Activated T-cell treated with anti-CD3 and anti-CD28 coated beads for 4 hours (primary cell): Measurements from ENCODE around the gene KCNJ14.

Experiments
- DNase-seq: peaks from one replicate; pipeline ENCODE4 v3.0.0-alpha.2; 2020

Gene KCNJ14

DNA sequence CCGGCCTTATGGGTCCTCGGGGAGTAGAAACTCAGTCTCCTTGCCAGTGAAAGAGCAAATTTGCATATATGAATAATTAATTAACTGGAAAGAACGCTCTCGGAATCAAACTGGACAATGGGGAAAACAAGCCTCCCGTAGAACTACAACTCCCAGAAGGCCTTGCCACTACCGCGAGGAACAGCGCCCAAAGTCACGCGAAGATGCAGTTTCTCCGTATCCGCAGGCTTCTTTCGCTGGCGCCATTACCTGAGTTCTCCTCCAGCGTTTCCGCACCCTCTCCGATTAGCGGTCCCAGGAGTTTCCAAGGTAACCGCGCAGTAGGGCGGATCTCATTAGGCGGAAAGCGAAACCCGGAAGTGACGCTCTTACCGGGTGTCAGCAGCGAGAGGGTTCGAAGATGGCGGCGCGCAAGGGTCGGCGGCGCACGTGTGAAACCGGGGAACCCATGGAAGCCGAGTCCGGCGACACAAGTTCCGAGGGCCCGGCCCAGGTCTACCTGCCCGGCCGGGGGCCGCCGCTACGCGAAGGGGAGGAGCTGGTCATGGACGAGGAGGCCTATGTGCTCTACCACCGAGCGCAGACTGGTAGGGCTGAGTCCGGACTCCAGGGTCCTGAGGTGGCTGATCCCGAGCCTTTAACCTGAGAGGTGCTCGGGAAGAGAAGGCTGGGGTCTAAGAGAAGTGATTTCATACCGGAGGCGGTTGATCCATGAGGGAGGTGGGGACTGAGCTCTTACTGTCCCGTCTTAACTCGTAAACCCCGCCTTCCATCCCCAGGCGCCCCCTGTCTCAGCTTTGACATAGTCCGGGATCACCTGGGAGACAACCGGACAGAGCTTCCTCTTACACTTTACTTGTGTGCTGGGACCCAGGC is 9.5 kb upstream of the KCNJ14 start, which contains the start of gene GRWD1:
GRWD1 (plus strand) TSS at position 378 of the 876 bp plus-strand sequence; CDS start at position 401, 23 bp downstream.
- DNase-seq, result peak; percentile 88

DNA sequence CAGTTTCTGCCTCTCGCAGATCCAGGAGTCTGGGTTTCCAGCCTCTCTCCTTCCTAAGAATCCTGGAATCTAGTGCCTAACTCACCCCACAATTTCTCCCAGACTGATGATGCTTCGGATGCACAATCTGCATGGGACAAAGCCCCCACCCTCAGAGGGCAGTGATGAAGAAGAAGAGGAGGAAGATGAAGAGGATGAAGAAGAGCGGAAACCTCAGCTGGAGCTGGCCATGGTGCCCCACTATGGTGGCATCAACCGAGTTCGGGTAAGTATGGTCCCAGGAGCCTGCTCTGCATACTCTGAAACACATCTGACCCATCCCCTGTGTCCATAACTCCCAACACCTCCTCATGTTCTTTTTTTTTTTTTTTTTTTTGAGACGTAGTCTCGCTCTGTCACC is 8.8 kb upstream of the KCNJ14 start:
- no peak for DNase-seq

DNA sequence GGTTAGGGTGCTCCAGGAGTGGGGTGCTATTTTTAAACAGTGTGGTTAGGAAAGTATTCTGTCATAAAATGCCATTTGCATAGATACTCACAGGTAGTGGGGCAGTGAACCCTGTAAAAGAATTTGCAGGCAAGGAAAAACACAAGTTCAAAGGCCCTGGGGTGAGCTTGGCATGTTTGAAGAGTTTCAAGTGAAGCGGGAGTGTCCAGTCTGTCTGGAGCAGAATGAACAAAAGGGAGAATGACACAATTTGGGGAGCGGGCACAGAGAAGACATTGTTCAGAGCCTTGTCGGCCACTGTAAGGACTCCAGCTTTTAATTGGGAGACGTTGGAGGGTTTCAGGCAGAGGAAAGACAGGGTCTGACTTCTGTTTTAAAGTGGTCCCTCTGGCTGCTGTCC is 6.8 kb upstream of the KCNJ14 start:
- no peak for DNase-seq

DNA sequence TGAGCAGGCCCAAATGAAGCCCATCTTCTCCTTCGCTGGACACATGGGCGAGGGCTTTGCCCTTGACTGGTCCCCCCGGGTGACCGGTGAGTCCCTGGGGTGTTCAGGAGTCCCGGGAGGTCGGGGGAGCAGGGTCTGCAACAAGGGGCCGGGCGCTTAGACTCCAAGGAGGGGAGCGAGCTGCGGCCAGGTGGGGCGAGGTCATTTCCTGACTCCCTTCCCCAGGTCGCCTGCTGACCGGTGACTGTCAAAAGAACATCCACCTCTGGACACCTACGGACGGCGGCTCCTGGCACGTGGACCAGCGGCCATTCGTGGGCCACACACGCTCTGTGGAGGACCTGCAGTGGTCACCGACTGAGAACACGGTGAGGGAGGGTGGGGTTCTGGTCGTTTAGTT is 4.9 kb upstream of the KCNJ14 start:
- no peak for DNase-seq

DNA sequence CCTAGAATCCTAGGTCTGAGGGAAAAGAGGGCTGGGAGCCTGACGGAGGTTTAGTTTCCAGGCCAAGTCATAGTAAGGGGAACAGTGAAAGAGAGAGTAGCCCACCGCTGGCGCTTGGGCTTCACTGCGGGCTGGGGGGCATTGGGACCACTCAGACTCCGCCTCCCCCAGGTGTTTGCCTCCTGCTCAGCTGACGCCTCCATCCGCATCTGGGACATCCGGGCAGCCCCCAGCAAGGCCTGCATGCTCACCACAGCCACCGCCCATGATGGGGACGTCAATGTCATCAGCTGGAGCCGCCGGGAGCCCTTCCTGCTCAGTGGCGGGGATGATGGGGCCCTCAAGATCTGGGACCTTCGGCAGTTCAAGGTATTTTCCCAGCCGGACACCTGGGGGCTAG is 4.5 kb upstream of the KCNJ14 start:
- no peak for DNase-seq

DNA sequence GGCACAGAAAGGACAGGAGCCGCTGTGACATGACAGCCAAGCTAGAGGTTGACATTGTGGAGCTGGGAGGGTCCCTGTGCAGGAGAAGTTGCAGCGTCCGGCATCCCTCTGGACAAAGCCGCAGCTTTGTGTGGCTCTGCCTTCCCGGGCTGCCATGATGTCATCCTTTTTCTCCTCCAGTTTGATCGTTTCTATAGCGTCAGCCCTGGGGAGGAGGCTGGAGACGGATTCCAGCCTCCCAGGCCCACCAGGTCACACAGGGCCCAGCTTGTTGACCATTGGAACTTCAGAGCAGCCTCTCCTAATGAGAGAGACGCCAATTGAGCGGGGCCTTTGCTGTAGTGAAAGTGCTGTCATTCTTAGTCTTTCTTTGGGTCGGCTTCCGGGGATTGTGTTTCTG is 3.8 kb upstream of the KCNJ14 start:
- DNase-seq, result no peak

DNA sequence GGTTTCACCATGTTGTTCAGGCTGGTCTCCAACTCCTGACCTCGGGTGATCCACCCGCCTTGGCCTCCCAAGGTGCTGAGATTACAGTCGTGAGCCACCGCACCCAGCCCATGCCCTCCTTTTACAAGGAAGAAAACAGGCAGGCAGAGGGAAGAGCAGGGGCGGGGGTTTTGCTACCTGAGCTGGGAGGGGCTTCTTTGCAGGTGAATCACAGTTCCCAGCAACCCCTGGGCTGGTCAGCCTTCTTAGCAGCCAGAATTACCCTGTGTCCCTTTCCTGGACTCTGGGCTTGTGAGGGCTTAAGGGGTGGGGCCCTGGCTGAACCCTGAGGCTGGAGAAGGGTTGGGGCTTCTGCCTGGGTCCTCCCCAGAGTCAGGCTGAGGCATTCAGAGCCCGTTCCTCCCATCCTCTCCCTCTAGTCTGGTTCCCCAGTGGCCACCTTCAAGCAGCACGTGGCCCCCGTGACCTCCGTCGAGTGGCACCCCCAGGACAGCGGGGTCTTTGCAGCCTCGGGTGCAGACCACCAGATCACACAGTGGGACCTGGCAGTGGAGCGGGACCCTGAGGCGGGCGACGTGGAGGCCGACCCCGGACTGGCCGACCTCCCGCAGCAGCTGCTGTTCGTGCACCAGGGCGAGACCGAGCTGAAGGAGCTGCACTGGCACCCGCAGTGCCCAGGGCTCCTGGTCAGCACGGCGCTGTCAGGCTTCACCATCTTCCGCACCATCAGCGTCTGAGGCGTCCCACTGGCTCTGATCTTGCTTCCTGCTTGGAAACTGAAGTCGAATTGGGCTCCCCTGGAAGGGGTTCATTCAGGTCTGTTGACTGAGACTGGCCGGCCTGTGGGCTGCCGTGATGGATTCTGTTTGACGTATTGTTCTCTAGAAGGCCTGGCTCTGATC is 2.8 kb upstream of the KCNJ14 start:
- DNase-seq, result no peak

DNA sequence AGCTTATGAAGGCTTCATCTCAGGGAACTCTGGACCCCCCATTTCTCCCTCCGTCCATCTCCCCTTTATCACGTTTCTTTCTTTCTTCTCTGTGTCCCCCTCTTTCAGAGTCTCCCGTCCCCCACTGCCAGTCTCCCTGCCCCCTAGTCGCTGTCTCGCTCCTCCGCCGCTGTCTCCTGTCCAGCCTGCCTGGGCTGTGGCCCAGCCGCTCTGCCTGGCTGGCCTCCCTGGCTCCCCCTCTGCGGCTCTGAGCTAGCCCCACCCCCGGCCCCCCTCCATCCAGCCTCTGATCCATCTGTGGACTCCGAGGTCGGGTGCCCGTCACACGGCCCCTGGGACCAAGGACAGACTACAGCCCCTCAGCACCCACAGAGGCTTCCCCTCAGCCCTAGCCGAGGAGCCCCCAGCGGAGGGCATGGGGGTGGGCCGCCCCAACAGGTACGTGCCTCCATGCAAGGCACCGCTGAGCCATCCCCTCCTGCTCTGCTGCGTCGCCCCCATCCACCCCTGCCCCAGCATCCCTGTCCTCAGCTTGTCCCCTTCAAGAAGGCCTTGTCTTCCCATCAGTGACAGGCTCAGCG is 1.1 kb upstream of the KCNJ14 start:
- no peak for DNase-seq

DNA sequence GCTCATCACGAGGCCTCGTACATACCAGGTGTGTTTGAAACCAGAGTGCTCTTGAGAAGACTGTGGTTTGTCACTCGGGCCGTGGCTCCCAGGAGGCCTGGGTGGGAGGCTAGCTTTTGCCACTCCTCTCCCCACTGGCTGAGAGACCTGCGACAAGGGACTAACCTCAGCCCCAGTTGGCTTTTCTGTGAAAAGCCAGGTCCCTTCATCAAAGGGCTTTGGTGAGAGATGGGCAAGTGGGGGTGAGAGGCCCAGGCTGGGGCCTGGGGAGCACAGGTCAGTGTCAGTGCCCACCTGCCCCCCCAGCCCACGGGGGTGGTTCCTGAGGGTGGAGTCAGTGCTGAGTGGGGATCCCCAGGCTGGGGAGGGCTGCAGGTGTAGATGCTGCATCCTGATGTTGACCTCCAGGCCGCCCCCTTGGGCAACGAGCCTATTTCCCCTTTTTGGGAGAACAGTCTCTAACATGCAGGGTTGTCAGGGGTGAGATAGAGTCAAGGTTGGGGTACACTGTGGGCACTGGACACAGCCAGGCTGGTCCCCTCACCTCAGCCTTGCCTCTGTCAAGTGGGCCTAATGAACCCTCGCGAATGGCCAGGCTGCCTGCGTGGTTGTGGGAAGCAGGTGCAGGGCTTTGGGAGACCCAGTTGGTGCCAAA is 661 bp downstream of the KCNJ14 start:
- DNase-seq, result no peak

DNA sequence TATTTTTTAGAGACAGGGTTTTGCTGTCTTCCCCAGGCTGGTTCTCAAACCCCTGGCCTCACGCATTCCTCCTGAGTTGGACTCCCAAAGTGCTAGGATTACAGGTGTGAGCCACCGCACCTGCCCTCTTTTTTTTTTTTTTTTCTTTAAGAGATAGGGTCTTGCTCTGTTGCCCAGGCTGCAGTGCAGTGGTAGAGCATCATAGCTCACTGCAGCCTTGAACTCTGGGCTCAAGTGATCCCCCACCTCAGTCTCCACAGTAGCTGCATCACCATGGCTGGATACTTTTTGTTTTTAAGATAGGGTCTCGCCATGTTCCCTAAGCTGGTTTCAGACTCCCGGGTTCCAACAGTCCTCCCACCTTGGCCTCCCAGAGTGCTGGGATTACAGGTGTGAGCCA is 1.5 kb downstream of the KCNJ14 start:
- DNase-seq, result no peak

DNA sequence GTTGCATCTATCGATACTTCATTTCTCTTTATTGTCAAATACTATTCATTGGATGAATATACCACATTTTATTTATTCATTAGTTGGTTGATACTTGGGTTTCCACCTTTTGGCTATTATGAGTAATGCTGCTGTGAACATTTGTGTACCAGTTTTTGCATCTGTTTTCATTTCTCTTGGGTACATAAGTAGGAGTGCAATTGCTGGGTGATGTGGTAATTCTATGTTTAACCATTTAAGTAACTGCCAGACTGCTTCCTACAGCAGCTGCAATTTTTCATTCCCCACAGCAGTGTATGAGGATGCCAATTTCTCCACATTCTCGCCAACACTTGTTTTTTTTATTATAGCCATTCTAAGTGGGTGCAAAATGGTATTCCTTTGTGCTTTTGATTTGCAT is 2.6 kb downstream of the KCNJ14 start:
- no peak for DNase-seq

DNA sequence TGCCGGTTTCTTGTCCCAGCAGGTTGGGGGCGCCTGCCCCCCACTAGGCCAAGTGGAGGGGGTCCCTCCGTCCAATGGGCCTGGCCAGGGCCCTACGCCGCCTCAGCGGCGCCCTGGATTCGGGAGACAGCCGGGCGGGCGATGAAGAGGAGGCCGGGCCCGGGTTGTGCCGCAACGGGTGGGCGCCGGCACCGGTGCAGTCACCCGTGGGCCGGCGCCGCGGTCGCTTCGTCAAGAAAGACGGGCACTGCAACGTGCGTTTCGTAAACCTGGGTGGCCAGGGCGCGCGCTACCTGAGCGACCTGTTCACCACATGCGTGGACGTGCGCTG is 6.2 kb downstream of the KCNJ14 start:
- no peak for DNase-seq

DNA sequence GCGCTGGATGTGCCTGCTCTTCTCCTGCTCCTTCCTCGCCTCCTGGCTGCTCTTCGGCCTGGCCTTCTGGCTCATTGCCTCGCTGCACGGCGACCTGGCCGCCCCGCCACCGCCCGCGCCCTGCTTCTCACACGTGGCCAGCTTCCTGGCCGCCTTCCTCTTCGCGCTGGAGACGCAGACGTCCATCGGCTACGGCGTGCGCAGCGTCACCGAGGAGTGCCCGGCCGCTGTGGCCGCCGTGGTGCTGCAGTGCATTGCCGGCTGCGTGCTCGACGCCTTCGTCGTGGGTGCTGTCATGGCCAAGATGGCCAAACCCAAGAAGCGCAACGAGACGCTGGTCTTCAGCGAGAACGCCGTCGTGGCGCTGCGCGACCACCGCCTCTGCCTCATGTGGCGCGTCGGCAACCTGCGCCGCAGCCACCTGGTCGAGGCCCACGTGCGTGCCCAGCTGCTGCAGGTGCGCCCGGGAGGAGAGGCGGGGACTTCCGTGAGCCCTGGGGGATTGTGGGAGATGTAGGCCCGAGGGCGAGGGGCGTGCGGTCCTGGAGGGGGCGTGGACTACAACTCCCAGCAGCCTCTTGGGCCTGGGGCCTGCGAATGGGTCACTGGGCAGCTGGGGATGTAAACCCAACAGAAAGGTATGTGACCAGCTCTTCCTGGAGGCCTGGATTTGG is 6.7 kb downstream of the KCNJ14 start:
- no peak for DNase-seq

DNA sequence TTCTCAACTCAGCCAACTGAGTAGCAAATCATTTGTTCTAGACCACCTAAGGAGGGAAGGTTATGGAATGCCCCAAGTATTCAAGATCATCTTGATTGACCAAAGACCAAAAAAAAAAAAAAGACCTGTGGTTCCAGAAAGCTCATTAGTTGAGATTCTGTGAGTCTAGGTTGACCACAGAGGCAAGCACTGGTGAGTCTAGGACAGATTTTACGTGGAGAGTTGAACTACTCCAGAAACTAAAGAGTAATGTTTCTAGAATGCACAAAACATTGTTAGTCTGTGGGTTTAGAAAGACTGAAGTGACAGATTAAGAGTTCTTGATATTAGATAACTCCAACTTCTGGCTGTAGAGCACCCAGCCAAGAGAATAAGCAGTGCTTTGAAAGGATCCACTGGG is 9.8 kb downstream of the KCNJ14 start:
- no peak for DNase-seq

DNA sequence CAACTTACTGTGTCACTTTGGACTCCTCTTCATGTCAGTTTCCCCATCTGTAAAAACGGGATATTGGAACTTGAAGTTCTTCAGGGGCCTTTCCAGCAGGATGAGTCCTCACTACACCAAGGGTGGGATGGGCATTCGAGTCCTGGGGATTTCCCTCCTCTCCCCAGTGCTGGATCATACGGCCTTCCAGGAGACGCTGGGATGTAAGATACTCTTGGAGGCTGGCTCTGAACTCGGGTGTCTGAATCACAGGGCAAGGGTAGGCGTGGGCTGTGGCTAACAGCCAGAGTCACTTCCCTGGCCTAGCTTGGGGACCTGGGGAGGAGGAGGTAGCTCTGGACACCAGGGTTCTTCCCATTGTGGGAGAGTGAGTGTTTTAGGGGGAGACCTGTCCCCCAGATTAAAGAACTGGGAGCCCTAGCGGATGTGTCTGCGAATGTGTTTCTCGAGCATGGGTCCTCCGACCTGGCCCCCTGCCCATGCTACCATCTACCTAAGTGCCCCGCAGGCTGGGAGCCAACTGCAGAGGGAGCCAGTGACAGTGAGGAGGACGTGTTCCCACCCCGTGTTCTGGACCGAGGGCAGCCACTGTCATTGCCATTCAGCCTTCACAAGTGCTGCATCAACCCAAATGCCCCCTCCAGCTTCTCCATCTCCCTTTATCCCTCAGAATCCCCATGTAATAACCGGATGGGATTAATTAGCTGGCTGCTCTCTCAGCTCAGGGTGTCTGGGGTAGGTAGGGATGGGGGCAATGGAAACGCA is 11.4 kb downstream of the KCNJ14 start:
- no peak for DNase-seq

DNA sequence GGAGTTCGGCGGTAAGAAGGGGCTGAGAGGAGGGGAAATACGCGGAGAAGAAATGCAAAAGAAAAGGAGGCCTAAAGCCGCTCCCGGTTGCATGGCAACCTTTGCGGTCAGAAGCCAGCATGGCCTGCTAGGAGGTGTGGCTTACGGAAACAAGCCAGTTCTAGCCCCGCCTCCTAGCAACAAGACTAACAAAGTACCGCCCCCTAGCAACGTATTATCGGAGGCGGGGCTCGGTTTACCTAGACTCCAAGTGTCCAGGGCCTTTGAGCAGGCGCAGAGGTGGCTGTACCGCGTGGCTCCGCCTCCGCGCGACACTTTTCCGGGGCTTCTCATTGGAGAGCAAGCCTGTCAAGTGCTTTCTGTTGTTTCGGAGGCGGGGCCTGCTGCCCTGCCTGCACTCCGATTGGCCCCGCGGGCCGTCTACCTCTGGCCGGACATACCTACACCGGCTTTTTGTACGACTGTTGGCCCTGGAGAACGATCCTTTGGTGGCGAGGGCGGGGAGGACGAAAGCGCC is 13.5 kb downstream of the KCNJ14 start:
- peak; percentile 97 for DNase-seq

DNA sequence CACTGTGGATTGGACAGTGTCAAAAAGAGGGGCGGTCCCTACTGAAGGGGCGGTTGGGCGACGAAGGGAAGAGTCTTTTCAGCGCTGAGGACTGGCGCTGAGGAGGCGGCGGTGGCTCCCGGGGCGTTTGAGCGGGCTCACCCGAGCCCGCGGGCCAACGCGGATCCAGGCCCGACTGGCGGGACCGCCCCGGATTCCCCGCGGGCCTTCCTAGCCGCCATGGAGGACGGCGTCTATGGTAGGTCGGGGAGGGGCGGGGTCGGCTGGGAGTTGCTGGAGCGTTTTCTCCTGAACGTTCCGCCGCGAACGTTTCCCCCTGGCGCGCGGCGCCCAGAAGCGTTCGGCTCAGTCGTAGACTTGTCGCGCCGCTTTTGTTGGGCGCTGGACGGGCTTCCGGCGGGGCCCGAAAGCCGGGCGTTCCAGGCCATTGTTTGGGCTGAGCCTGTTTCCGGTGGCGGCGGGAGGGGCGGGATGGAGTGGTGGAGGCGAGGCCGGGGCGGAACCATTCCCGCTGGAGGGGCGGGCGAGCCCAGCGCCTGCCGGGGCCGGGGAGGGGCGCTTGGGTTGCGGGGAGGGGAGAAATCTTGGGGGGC is 14.0 kb downstream of the KCNJ14 start, which contains the start of gene CYTH2:
CYTH2 (plus strand) TSS at position 81 of the 593 bp plus-strand sequence; CDS start at position 220, 139 bp downstream.
- no peak for DNase-seq

DNA sequence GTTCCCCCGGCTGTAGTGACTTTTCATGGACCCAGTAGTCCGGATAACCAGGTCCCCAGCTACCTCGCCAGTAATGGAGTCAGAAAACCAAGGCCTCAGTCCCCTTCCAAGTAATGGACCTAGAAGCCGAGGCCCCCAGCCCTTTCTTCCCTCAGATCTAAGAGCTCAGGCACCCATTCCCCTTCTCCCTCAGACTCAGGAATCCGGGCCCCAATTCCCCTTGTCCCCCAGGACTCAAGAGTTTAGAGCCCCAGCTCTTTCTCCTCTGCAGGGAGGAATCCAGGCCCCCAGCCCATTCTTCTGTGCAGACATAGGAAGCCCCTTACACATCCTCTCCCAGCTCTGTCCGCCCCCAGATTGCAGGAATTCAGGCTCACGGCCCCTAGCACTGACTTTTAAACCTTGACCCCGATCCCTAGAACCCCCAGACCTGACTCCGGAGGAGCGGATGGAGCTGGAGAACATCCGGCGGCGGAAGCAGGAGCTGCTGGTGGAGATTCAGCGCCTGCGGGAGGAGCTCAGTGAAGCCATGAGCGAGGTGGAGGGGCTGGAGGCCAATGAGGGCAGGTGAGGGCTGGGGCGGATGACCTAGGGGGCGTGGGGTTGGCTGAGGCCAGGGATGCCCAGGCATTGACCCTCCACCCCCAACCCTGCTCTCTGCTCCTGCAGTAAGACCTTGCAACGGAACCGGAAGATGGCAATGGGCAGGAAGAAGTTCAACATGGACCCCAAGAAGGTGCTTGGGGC is 14.7 kb downstream of the KCNJ14 start:
- no peak for DNase-seq

DNA sequence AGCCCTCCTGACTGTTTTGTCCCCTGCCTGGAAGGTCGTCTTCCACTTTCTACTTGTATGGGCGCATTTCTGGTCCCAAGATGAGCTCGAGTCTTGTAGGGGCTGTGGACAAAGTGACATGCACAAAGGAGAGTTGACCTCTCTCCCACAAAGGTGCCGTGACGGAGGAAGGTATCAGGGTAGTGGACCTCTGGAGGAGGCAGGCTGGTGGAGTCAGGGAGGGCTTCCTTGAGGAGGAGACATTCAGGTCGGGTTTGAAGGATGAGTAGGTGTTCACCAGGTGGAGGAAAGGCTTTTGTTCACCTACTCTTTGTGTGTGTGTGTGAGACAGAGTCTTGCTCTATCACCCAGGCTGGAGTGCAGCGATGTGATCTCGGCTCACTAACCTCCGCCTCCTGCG is 15.5 kb downstream of the KCNJ14 start:
- no peak for DNase-seq

DNA sequence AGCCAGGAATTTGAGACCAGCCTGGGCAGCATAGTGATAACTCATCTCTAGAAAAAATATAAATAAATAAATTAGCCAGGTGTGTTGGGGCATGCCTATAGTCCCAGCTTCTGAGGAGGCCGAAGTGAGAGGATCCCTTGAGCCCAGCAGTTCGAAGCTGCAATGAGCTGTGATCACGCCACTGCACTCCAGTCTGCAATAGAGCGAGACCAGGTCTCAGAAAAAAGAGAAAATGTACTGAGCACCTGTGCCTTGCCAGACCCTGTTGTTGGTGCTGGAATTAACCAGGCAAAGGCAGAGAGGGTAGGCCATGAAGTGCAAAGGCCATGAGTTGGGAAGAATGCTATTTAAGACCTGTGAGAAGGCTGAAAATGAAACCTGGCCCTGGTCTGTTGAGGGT is 16.5 kb downstream of the KCNJ14 start:
- no peak for DNase-seq
